HEK293 (cell line): Measurements from ENCODE around the gene NIT2.

Experiments
- CTCF ChIA-PET: fragments of 350-600 bp; formaldehyde crosslinking; extraction: SDS; loops from one replicate; lab custom pipeline; 2021; ENCODE audit warnings: antibody characterized with exemption; lab: Yijun Ruan, JAX
- POLR2A ChIA-PET: fragments of 300-600 bp; formaldehyde crosslinking; extraction: SDS; loops from one replicate; lab custom pipeline; 2020; ENCODE audit warnings: antibody characterized with exemption, inconsistent platforms; lab: Yijun Ruan, JAX
- H3K27ac ChIP-seq: fragments of 200-500 bp; sonication (Bioruptor generic); 2 replicates; pipeline ENCODE4 v1.5.1; 2014; ENCODE audit warnings: low read depth, low read length, control low read depth, inconsistent platforms; ENCODE audit errors: extremely low read depth
- H3K36me3 ChIP-seq, 2 experiments: fragments of 200-500 bp in 1 of 2; sonication (Bioruptor generic) in 1 of 2; 1 replicate in 1 of 2; 2 replicates in 1 of 2; pipeline ENCODE4 v1.5.1; 2014 to 2017; ENCODE audit warnings: inconsistent platforms in 2 of 2, low read length in 2 of 2; ENCODE audit not compliant: control insufficient read depth in 2 of 2, insufficient read depth in 1 of 2
- H3K4me1 ChIP-seq: fragments of 200-500 bp; sonication (Bioruptor generic); 2 replicates; pipeline ENCODE4 v1.5.1; 2014; ENCODE audit warnings: mild to moderate bottlenecking, low read length, inconsistent platforms; ENCODE audit not compliant: control insufficient read depth, insufficient read depth
- H3K4me3 ChIP-seq: 2 replicates; pipeline ENCODE4 v1.5.1; 2011; ENCODE audit warnings: low read depth, mild to moderate bottlenecking, control low read depth, low read length, moderate library complexity
- H3K9me3 ChIP-seq: fragments of 200-500 bp; sonication (Bioruptor generic); 2 replicates; pipeline ENCODE4 v1.5.1; 2014; ENCODE audit warnings: low read depth, low read length, inconsistent platforms; ENCODE audit not compliant: control insufficient read depth, insufficient read depth
- FEZF1 ChIP-seq: fragments of 450-650 bp; formaldehyde crosslinking; IDR thresholded peaks from 2 replicates; pipeline ENCODE4 v1.5.1; 2016; ENCODE audit warnings: missing biosample characterization, missing genetic modification characterization
- GLI4 ChIP-seq: fragments of 450-650 bp; formaldehyde crosslinking; IDR thresholded peaks from 2 replicates; pipeline ENCODE4 v1.5.1; 2016; ENCODE audit warnings: missing biosample characterization, missing genetic modification characterization
- HOXD13 ChIP-seq: sonication (generic); formaldehyde crosslinking; IDR thresholded peaks from 2 replicates; pipeline ENCODE4 v1.8.0; 2022; ENCODE audit warnings: missing genetic modification reagents, borderline replicate concordance
- ZBTB21 ChIP-seq: fragments of 450-650 bp; formaldehyde crosslinking; IDR thresholded peaks from 2 replicates; pipeline ENCODE4 v1.5.1; 2017; ENCODE audit warnings: missing biosample characterization, missing genetic modification characterization
- ZBTB48 ChIP-seq: fragments of 450-650 bp; formaldehyde crosslinking; IDR thresholded peaks from 2 replicates; pipeline ENCODE4 v1.5.1; 2016; ENCODE audit warnings: missing biosample characterization, missing genetic modification characterization
- ZBTB7A ChIP-seq: fragments of 450-650 bp; formaldehyde crosslinking; IDR thresholded peaks from 2 replicates; pipeline ENCODE4 v1.5.1; 2016; ENCODE audit warnings: low read depth, missing biosample characterization, missing genetic modification characterization
- ZFP37 ChIP-seq: fragments of 450-650 bp; formaldehyde crosslinking; IDR thresholded peaks from 2 replicates; pipeline ENCODE4 v1.5.1; 2016; ENCODE audit warnings: missing biosample characterization, missing genetic modification characterization
- ZNF112 ChIP-seq: fragments of 450-650 bp; formaldehyde crosslinking; IDR thresholded peaks from 2 replicates; pipeline ENCODE4 v1.5.0; 2017; ENCODE audit warnings: missing biosample characterization, missing genetic modification characterization
- ZNF138 ChIP-seq: fragments of 450-650 bp; formaldehyde crosslinking; IDR thresholded peaks from 2 replicates; pipeline ENCODE4 v1.5.1; 2016; ENCODE audit warnings: missing biosample characterization, missing genetic modification characterization, borderline replicate concordance
- ZNF140 ChIP-seq: fragments of 450-650 bp; formaldehyde crosslinking; IDR thresholded peaks from 2 replicates; pipeline ENCODE4 v1.5.1; 2016; ENCODE audit warnings: missing biosample characterization, missing genetic modification characterization
- ZNF2 ChIP-seq: fragments of 450-650 bp; formaldehyde crosslinking; IDR thresholded peaks from 2 replicates; pipeline ENCODE4 v1.5.1; 2016; ENCODE audit warnings: missing biosample characterization, missing genetic modification characterization
- ZNF221 ChIP-seq: fragments of 450-650 bp; formaldehyde crosslinking; IDR thresholded peaks from 2 replicates; pipeline ENCODE4 v1.5.1; 2017; ENCODE audit warnings: missing biosample characterization, missing genetic modification characterization, borderline replicate concordance
- ZNF24 ChIP-seq: fragments of 450-650 bp; formaldehyde crosslinking; IDR thresholded peaks from 2 replicates; pipeline ENCODE4 v1.5.1; 2016; ENCODE audit warnings: missing biosample characterization, missing genetic modification characterization
- ZNF311 ChIP-seq: fragments of 450-650 bp; formaldehyde crosslinking; IDR thresholded peaks from 2 replicates; pipeline ENCODE4 v1.5.1; 2017; ENCODE audit warnings: missing biosample characterization, missing genetic modification characterization, borderline replicate concordance
- ZNF335 ChIP-seq: fragments of 450-650 bp; formaldehyde crosslinking; conservative IDR thresholded peaks from 2 replicates; pipeline ENCODE4 v1.5.1; 2016; ENCODE audit warnings: missing biosample characterization, missing genetic modification characterization
- ZNF416 ChIP-seq: fragments of 450-650 bp; formaldehyde crosslinking; IDR thresholded peaks from 2 replicates; pipeline ENCODE4 v1.5.1; 2016; ENCODE audit warnings: missing biosample characterization, missing genetic modification characterization
- ZNF423 ChIP-seq: fragments of 450-650 bp; formaldehyde crosslinking; IDR thresholded peaks from 2 replicates; pipeline ENCODE4 v1.5.1; 2016; ENCODE audit warnings: missing biosample characterization, missing genetic modification characterization
- ZNF514 ChIP-seq: fragments of 450-650 bp; formaldehyde crosslinking; IDR thresholded peaks from 2 replicates; pipeline ENCODE4 v1.5.1; 2016; ENCODE audit warnings: missing biosample characterization, missing genetic modification characterization
- ZNF530 ChIP-seq: fragments of 450-650 bp; formaldehyde crosslinking; IDR thresholded peaks from 2 replicates; pipeline ENCODE4 v1.5.1; 2016; ENCODE audit warnings: low read depth, missing biosample characterization, missing genetic modification characterization
- ZNF561 ChIP-seq: fragments of 450-650 bp; IDR thresholded peaks from 2 replicates; pipeline ENCODE4 v1.5.1; 2018; ENCODE audit warnings: missing biosample characterization, missing genetic modification characterization, borderline replicate concordance
- ZNF629 ChIP-seq: fragments of 450-650 bp; formaldehyde crosslinking; IDR thresholded peaks from 2 replicates; pipeline ENCODE4 v1.5.1; 2017; ENCODE audit warnings: missing biosample characterization, missing genetic modification characterization
- ZNF747 ChIP-seq: fragments of 450-650 bp; formaldehyde crosslinking; IDR thresholded peaks from 2 replicates; pipeline ENCODE4 v1.5.1; 2016; ENCODE audit warnings: missing biosample characterization, missing genetic modification characterization
- ZNF791 ChIP-seq: fragments of 450-650 bp; formaldehyde crosslinking; IDR thresholded peaks from 2 replicates; pipeline ENCODE4 v1.5.1; 2016; ENCODE audit warnings: missing biosample characterization, missing genetic modification characterization
- ZXDB ChIP-seq: fragments of 450-650 bp; formaldehyde crosslinking; IDR thresholded peaks from 2 replicates; pipeline ENCODE4 v1.5.1; 2016; ENCODE audit warnings: missing biosample characterization, missing genetic modification characterization
- TF ChIP-seq, protein P1 (sequence below): sonication (generic); formaldehyde crosslinking; IDR thresholded peaks from 2 replicates; pipeline ENCODE4 v1.8.1; 2022; ENCODE audit warnings: mild to moderate bottlenecking, moderate library complexity, missing genetic modification reagents
- TF ChIP-seq, protein P2 (sequence below): fragments of 450-650 bp; formaldehyde crosslinking; IDR thresholded peaks from 2 replicates; pipeline ENCODE4 v1.5.1; 2016; ENCODE audit warnings: missing biosample characterization, missing genetic modification characterization
- TF ChIP-seq, protein P3 (sequence below): fragments of 450-650 bp; formaldehyde crosslinking; IDR thresholded peaks from 2 replicates; pipeline ENCODE4 v1.5.1; 2016; ENCODE audit warnings: missing biosample characterization, missing genetic modification characterization

The NIT2 gene

DNA sequence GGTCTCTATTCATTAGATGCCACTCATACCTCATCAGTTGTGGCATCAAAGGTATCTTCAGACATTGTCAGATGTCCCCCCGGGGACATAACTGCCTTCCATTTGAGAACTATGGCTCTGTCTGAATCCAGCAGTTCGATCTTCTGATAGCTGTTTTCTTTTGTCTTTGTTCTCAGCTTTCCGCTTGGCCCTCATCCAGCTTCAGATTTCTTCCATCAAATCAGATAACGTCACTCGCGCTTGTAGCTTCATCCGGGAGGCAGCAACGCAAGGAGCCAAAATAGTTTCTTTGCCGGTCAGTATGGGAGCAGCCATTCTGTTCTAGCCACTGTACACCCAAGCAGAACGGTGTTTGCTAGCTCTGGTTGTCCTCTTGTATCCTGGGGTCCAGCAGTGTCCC, 4.4 kb downstream of the NIT2 start:
- POLR2A ChIA-PET: no interaction called here
- no peak overlapping the region for H3K4me3 ChIP-seq
- no peak for TF ChIP-seq ZNF423 (tag by site-specific recombination)
- TF ChIP-seq ZNF335: no peak
- TF ChIP-seq, protein P1, sequence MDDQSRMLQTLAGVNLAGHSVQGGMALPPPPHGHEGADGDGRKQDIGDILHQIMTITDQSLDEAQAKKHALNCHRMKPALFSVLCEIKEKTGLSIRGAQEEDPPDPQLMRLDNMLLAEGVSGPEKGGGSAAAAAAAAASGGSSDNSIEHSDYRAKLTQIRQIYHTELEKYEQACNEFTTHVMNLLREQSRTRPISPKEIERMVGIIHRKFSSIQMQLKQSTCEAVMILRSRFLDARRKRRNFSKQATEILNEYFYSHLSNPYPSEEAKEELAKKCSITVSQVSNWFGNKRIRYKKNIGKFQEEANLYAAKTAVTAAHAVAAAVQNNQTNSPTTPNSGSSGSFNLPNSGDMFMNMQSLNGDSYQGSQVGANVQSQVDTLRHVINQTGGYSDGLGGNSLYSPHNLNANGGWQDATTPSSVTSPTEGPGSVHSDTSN (CRISPR knock-in tag): no peak
- no peak for TF ChIP-seq ZNF138 (tag by site-specific recombination)
- TF ChIP-seq ZBTB48 (tag by site-specific recombination): no peak
- TF ChIP-seq, protein P2, sequence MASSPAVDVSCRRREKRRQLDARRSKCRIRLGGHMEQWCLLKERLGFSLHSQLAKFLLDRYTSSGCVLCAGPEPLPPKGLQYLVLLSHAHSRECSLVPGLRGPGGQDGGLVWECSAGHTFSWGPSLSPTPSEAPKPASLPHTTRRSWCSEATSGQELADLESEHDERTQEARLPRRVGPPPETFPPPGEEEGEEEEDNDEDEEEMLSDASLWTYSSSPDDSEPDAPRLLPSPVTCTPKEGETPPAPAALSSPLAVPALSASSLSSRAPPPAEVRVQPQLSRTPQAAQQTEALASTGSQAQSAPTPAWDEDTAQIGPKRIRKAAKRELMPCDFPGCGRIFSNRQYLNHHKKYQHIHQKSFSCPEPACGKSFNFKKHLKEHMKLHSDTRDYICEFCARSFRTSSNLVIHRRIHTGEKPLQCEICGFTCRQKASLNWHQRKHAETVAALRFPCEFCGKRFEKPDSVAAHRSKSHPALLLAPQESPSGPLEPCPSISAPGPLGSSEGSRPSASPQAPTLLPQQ (tag by site-specific recombination): no peak
- no peak for TF ChIP-seq ZNF514 (tag by site-specific recombination)
- TF ChIP-seq, protein P3, sequence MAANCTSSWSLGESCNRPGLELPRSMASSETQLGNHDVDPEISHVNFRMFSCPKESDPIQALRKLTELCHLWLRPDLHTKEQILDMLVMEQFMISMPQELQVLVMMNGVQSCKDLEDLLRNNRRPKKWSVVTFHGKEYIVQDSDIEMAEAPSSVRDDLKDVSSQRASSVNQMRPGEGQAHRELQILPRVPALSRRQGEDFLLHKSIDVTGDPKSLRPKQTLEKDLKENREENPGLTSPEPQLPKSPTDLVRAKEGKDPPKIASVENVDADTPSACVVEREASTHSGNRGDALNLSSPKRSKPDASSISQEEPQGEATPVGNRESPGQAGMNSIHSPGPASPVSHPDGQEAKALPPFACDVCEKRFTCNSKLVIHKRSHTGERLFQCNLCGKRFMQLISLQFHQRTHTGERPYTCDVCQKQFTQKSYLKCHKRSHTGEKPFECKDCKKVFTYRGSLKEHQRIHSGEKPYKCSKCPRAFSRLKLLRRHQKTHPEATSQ: no peak
- no peak for TF ChIP-seq ZBTB21 (tag by site-specific recombination)
- no peak for TF ChIP-seq ZNF221 (tag by site-specific recombination)
- no peak overlapping the region for H3K27ac ChIP-seq
- CTCF ChIA-PET: interaction anchor here (0.6 to 0.7 kb wide), 2 partner anchors 11 to 734 kb away, joined by 3 read pairs; no protein-coding TSS in a partner anchor
- H3K4me1 ChIP-seq: 0 out of 2 replicates have a peak, but pooled peaks cover 3% of the 10 kb centered on the region
- peaks cover 13 to 35% of the 10 kb centered on the region in 2 experiments for H3K36me3 ChIP-seq
- no peaks in the 10 kb centered on the region for H3K9me3 ChIP-seq

DNA sequence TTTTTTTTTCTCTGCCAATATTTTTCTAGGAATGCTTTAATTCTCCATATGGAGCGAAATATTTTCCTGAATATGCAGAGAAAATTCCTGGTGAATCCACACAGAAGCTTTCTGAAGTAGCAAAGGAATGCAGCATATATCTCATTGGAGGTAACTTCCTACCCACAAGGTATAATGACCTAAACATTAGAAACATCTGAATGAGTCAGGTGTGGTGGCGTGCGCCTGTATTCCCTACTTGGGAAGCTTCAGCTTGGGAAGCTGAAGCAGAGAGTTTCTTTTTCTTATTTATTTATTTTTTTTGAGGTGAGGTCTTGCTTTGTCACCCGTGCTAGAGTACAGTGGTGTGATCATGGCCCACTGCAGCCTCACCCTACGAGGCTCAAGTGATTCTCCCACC, 5.2 kb downstream of the NIT2 start:
- H3K4me1 ChIP-seq: 0 out of 2 replicates have a peak, but pooled peaks cover 3% of the 10 kb centered on the region
- no peak overlapping the region for H3K27ac ChIP-seq
- H3K4me3 ChIP-seq: no peak overlapping the region
- ChIA-PET POLR2A (no interaction called here), CTCF (no interaction called here)
- no peaks in the 10 kb centered on the region for H3K9me3 ChIP-seq
- TF ChIP-seq ZNF747 (tag by site-specific recombination): no peak
- no peak for TF ChIP-seq ZNF140 (tag by site-specific recombination)
- no peak for TF ChIP-seq ZXDB (tag by site-specific recombination)
- TF ChIP-seq ZNF791: no peak
- no peak for TF ChIP-seq HOXD13 (CRISPR knock-in tag)
- no peak for TF ChIP-seq ZNF311
- no peak for TF ChIP-seq ZNF2 (tag by site-specific recombination)
- peaks cover 18 to 39% of the 10 kb centered on the region in 2 experiments for H3K36me3 ChIP-seq

DNA sequence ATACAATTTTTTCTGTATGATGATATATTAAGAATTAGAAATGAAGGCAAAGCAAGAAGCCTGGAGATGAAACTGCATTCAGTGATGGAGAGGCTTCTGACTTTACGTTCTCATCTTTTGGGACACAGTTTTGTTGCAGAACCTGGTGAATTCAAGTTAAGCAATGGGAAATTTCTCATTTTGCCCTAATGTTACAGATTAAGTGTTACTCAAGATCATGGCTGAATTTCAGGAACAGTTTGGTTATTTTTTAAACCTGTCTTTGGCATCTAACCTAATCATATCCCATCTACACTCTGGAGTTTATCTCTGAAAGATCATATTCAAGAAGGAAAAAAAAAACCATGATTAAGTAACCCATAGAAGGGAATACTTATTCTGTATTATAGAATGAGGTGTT, 6.0 kb downstream of the NIT2 start:
- H3K9me3 ChIP-seq: no peaks in the 10 kb centered on the region
- CTCF ChIA-PET: no interaction called here
- no peak for TF ChIP-seq ZFP37 (tag by site-specific recombination)
- no peak for TF ChIP-seq ZBTB7A
- TF ChIP-seq ZNF423 (tag by site-specific recombination): no peak
- no peak for TF ChIP-seq ZNF629
- no peak for TF ChIP-seq FEZF1 (tag by site-specific recombination)
- no peak for TF ChIP-seq ZNF112
- TF ChIP-seq ZNF140 (tag by site-specific recombination): no peak
- TF ChIP-seq GLI4 (tag by site-specific recombination): no peak
- TF ChIP-seq ZNF561 (tag by site-specific recombination): no peak
- no peak for TF ChIP-seq ZNF791
- TF ChIP-seq ZNF416 (tag by site-specific recombination): no peak
- TF ChIP-seq ZNF530 (tag by site-specific recombination): no peak
- no peak for TF ChIP-seq ZNF24 (tag by site-specific recombination)
- TF ChIP-seq, all 188 proteins: peak for 0
- H3K4me3 ChIP-seq: no peak overlapping the region
- POLR2A ChIA-PET: no interaction called here
- H3K27ac ChIP-seq: no peak overlapping the region
- H3K36me3 ChIP-seq: peaks cover 18 to 43% of the 10 kb centered on the region in 2 experiments
- H3K4me1 ChIP-seq: no peaks in the 10 kb centered on the region
